Measurements from ENCODE around the gene HAS3.

HAS3 gene

DNA sequence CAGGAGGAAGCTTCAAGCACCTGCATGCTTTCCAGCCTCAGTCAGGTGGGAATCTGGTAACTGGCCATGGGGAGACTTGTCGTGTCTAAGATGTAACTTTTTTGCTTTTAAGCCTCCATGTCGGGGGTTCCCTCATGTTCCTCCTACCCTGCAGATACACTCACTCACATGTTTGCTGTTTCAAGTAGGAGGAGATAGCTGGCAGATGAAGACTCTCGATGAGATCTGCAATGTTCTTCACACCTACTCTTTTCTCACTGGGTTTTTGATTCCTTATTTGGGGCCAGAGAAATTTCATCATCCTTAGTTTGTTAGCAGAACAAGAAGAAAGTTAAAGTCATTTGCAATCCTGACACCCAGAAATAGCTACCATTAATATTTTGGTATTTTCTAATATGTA is 51.7 kb downstream of the HAS3 start:
- no peak for DNase-seq

DNA sequence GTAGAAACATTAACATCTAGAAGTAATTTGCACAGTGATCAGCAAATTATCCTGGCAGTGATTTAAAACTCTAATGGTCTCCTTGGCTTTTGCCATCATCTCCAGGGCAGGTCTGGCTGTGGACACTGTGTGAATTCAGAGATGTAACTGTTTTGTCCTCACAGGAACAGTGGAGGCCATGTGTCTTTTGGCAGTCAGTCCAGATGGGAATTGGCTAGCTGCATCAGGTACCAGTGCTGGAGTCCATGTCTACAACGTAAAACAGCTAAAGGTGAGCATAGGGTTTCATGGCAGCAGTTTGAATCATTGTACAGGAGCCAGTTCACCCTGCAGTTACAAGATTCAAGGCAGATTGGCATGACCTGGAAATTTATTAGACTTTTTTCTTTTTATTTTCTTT is 54.7 kb downstream of the HAS3 start:
- DNase-seq: no peak

DNA sequence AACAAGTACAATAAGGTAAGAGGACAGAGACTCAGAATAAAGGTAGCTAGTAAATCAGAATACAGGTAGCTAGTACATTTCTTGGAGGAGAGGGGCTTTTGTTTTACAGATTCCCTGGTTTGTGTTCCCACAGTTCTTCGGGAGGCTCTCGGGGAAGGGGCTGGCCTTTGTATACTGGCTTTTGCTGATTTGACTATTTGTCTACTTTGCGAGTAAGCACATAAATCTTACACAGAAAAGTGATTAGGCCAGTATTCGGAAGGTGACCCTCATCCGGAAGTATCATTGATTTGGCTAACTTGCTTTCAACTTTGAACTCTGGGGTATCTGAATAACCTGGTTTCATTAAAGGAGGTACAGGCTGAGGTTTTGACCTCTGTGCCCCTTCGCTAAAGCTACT is 60.1 kb downstream of the HAS3 start:
- DNase-seq: no peak

DNA sequence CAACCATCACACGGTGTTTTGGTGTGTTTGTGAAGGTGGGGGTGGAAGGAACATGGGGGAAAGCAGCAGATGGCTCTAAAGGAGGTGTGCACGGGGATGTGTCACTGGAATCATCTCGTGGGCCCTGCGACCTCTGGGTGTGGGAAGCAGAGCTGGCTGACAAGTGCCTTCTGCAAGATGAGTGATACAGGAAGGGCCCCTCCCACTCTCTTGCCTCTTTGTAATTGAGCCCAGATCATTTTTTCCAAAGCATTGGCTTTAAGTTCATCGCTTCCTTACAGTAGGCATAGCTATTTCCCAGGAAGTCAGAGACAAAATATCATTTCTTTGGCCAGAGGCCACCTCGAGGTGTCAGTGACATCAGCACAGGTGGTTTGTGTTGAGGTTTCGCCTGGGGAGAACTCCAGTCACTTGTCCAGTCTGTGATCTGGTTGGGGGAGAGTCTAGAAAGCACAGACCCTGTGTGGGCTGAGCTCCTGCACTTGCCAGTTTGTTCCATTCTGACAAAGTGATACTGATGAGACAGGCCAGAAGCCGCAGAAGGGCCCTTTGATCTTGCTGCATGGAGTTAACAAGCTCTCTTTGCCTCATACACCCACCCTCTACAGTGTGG is 60.9 kb downstream of the HAS3 start:
- no peak for DNase-seq

DNA sequence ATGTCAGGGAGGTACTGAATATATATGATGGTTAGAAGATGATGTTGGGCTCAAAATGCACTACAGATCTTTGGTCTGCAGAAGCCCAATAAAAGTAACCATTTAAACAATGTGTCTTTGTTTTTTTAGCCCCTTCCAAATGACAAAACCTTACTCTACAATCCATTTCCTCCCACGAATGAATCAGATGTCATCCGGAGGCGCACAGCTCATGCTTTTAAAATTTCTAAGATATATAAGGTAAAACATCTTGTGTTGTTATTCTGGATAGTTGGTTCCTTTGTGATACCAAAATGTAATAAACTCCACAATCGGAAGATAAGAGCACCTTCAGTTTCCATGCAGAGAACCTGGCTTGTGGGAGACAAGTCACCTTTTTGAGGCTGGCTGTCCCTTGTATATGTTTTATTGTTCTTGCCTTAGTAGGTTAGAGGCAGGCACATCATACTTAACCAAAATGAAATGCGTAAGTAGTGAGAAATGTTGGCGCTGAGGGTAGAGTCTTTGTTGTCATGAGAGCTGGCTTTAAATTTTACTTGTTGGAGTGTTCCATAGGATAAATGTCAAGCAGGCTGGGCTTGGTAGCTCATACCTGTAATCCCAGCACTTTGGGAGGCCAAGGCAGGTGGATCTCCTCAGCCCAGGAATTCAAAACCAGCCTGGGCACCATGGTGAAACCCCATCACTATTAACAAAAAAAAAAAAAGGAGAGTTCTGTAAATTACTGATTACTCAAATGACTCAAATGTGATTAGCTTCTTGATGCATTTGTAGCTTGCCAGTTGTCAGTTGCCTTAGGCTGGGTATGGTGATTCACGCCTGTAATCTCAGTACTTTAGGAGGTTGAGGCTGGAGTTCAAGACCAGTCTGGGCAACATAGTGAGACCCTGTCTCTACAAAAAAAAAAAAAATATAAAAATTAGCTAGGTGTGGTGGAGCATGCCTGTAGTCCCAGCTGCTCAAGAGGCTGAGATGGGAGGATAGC is 61.8 kb downstream of the HAS3 start:
- no peak for DNase-seq

Data from femur (tissue), 1 donor.